Kidney capillary endothelial cell (primary cell): ENCODE measurements around the gene CSNK1G1.
A peak's percentile ranks its signal among the peaks of the same experiment; 100 is the strongest.
"Not testable (repeated sequence)": the region's sequence is repeated elsewhere in the genome, so short reads cannot be mapped to it uniquely, and the experiment has no call there.

Experiments used
- DNase-seq: peaks from one replicate; pipeline ENCODE4 v3.0.0-alpha.2; 2018; ENCODE audit warnings: low spot score

Gene CSNK1G1

DNA sequence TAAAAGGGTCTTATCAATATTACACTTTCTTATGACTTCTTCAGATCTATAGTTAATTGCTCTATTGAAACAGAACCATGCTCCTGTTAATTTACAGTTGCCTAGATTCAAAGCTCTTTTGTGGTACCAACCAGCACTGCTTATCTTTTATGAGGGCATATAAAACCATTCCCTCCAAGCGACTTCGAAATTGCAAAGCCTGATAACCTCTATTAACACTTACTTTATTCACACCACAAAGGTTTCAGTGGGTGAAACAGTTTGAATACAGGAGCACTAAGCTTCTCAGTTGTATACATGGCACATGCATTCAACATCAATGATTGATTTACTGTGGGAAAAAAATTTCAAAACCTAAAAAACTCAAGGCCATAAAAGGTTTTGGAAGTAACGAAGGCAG lies 118.3 kb downstream of the CSNK1G1 start:
- DNase-seq, result no peak

DNA sequence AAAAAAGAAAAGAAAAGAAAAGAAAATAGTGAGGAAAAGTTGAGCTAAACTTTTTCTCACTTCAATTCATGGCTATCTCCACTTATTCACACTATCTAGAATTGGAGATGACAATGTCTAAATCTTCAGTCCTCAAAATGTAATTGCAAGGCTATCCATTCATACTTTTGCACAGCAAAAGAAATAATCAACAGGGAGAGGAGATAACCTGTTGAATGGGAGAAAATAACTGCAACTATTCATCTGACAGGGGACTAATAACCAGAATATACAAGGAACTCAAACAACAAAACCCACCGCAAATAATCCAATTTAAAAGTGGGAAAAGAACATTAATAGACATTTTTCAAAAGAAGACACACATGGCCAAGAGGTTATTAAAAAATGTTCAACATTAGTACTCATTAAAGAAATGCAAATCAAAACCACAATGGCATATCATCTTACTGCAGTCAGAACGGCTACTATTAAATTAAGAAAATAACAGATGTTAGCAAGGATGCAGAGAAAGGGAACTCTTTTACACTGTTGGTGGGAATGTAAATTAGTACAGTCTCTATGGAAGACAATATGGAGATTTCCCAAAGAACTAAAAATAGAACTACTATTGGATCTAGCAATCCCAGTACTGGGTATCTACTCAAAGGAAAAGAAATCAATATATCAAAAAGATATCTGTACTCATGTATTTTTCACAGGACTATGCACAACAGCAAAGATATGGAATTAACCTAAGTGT lies 119.6 kb downstream of the CSNK1G1 start:
- no peak for DNase-seq

DNA sequence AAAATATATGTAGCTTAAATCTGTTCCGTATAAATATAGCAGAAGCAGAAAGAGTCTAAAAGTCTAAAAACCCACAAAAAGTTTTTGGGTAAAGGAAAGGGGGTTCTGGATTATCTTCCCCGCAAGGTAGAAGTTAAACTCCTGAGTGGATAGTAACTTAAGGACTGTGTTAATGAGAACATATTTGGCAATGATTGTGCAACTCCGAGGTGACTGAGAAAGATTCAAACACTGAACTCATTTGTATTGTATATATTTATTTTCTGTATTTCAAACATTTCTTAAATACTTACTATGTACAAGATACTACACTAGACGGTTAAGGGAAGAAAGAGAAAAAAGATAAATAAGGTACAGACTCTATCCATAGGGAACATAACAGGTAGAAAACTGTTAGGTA lies 120.4 kb downstream of the CSNK1G1 start:
- no peak for DNase-seq

DNA sequence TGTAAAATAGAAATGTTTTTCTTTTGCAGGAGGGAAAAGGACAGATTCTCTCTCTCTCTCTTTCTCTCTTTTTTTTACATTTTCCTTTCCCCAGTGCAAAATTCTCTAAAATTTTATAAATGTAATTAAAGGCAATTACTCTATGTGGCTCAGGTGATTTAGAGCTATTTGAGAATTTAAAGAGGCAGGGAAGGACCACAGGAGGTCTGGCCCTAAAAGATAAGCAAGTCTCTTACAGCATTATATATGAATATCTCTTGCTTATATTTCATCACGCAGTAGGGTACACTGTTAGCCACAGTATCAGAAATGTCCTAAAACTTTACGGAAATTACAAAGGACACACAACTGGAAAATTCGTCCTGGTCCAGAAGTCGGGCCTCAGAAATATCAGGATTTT lies 122.7 kb downstream of the CSNK1G1 start:
- DNase-seq, result no peak

DNA sequence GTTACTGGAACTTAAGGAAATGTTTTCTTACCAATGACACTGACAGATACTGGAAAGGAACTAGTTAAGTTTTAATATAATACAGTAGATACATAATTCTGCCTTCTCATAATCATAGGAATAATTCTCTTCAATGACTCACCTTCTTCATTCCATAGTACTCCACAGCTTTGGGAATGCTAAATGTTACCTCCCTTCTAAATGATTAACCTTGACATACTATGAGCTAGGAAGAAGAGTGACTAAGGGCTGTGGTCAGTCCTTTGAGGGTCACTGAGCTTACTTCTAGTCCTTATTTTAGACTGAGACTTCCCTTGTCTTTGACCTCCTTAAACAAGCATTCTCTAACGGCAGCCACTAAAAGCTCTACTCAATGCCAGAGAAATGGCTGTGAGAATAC lies 123.6 kb downstream of the CSNK1G1 start:
- DNase-seq, result peak; percentile 46

DNA sequence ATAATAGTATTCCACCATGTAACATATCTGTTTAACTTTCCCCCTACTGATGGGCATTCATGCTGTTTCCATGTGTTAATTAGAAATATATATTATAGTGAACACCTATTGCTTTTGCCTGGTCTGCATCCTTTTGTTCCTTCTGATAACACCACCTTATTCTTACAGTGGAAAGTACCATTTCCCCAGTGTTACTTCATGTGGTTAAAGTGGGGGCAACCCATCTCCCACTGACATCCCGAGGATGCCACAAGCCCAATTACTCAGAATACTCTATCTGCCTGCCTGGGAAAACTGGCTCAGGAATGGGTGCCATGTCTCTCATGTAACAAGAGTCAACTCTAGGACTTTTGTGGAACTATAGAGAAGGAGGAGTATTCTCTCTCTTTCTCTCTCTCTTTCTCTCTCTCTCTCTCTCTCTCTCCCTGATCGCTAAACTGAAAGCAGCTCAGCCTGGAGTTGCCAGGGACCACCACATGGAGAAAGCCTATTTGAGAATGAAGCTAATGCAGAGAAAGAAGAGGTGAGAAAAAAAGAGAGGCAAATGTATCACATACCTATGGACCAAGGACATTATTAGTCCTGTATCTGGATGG lies 126.7 kb downstream of the CSNK1G1 start:
- DNase-seq, result no peak

DNA sequence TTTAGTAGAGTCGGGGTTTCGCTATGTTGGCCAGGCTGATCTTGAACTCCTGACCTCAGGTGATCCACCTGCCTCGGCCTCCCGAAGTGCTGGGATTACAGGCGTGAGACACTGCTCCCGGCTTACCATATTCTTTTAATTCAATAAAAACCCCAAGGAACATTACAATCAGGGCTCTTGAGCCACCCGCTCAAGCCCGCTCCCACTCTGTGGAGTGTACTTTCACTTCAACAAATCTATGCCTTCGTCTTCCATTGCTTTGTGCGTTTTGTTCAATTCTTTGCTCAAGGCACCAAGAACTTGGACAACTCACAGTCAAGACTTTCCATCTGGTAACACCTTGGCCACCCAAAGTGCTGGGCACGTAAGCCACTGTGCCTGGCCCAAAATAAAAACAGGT lies 130.2 kb downstream of the CSNK1G1 start:
- DNase-seq, result no peak

DNA sequence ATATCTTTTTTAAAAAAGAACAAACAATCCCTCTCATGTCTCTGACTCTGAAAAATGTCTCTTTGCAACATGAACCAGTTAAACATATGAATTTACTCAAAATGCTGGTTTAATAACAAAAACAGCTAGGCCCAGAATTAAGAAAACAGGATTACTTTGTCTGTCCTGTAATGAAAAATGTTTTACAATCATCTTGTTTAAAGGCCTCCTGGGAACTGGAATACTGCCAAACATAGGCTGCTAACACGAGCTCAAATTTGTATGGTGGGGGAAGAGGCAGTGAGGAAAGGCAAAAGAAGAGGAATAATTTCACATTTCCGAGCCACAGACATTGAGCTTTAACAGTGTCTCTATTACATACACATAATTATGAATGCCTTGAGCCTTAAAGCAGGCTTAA lies 131.5 kb downstream of the CSNK1G1 start:
- no peak for DNase-seq

DNA sequence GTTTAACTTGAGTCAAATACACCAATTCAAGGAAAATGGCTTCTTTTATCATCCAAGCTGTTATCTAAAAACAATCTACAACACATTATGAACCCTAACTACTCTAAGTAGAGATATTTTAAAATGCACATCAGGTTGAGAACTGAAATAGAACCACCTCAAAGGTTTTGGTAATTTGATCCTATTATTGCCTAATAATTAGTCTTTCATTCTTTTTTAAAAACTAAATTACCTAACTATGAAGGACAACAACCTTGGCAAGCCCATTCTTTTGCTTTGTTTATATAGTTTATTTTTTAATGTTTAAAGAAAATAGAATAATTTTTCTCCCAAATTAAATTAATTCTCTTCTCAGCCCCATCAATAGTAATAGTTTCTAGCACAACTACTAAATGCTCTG lies 132.1 kb downstream of the CSNK1G1 start:
- DNase-seq, result no peak

DNA sequence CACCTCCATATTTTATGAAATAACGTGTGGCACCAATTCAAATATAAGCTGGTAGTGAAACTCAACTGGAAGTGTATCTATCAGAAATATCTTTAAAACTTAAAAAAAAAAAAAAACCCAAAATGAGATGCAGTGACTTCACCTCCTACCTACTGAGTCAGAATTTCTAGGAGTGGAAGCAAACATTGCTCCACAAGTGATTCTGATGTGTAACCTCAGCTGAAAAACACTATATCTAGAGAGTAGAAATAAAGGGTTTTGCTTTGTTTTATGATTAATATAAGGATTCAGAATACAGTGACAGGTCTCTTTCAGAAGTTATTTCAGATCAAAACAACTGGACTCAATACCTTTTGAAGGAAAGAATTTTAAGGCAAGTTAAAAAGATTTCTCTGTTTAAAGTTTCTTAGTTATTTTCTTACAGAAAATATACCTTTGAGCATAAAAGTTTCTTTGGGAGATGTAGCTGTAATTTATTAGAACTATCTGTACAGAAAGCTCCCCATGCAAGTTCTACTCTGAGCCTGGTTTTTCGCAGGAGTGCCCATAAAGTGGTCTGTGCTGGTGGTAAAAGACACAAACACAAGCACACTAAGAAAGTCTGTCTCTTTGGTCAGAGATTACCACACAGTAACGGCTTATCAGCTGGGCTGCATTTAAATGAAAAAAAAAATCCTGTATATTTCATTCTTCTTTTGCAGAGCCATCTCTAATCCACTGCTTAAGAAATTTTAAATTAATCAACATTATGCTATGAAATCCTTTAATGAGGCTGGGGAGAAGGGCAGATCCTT lies 133.2 kb downstream of the CSNK1G1 start:
- DNase-seq, result no peak

DNA sequence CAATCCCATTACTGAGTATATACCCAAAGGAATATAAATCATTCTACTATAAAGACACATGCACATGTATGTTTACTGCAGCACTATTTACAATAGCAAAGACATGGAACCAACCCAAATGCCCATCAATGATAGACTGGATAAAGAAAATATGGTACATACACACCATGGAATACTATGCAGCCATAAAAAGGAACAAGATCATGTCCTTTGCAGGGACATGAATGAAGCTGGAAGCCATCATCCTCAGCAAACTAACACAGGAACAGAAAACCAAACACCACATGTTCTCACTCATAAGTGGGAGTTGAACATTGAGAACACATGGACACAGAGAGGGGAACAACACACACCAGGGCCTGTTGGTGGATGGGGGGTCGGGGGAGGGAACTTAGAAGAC lies 134.1 kb downstream of the CSNK1G1 start:
- DNase-seq, result not testable (repeated sequence)

DNA sequence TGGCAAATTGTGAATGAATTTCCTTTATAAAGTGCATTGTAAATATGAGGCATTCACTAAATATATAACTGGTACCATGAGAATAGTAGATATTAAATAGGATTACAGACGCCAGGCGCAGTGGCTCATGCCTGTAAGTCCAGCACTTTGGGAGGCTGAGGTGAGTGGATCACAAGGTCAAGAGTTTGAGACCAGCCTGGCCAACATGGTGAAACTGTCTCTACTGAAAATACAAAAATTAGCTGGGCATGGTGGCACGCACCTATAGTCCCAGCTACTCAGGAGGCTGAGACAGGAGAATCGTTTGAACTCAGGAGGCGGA lies 138.6 kb downstream of the CSNK1G1 start:
- DNase-seq, result not testable (repeated sequence)

DNA sequence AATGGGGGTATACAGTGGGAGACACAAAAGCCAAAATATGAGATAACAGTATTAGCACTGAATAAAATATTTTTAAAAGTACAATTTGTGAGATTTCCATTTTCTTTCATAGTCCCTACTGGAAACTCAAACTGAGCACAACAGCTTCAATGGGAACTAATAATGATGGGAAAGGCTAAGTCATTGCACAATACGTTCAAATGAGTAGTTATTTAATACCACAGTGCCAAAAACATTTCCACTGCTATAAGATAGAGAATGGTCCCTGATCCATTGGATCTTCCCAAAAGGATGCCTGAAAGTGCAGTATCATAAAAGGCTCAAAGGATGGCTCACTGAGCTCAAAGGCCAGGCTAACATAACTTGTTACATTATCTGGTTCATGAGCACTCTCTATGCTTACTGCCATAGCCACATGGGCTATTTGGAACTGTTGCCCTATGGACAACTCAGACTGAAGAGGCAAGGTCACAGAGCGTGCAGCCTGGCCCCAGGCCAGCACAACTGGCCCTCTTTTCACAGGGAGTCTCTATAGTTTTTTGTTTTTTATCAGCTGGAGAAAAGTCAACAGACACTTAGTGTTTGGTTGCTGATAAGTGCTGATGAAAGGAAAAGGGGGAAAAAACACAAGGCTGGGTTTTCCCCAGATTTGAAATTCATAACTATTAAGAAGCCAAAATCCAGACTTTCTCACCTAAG lies 139.1 kb downstream of the CSNK1G1 start:
- DNase-seq, result no peak

DNA sequence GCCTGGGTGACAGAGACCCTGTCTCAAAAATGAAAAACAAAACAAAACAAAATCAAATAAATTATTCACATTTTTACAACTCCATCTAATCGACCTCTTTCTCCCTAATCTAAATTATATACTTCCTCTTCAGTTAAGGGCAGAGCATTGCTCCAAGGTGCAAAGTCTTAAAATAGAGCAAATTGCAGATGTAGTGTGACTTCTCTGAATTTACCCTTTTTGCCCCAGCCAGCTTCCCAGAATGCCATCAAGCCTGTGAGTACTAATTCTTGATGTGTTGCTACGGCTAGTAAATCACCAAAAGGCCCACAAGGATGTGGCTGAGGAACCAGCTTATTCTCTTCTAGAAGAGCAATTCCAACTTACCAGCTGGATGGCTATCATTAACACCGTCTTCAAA lies 139.8 kb downstream of the CSNK1G1 start:
- DNase-seq, result no peak

DNA sequence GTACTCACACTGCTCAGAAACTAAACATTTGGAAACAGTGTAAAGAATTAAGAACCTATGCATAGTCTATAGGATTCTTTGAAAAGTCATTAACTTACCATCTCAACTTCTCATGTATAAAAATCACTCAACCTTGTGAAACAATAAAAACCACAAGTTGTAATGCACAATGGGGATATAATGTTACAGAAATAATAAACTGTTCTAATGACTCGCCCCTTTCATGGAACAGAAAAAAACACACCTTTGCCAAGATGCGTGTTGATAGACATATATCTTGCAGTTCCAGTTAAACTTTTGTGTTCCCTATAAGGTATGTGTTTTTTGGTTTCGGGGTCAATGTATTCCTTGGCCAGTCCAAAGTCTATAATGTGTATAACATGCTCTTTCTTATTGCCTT lies 142.3 kb downstream of the CSNK1G1 start:
- DNase-seq, result no peak

DNA sequence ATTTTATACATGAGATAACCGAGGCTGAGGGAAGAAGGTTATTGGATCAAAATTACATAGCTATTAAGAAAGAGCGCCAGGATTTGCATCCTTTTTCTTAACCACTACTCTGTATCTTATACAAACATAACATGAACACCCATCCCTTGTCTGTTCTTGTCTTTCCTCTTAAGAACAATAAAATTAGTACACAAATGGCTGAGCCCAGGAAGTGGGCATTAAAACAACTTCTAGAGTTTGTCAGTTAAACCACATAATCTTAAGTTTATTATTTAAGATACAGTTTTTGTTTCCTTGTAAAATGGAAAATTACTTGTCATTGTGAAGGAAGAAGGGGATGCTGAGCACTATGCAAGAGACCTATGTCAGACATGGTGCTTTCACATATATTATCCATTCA lies 144.3 kb downstream of the CSNK1G1 start:
- DNase-seq, result no peak

DNA sequence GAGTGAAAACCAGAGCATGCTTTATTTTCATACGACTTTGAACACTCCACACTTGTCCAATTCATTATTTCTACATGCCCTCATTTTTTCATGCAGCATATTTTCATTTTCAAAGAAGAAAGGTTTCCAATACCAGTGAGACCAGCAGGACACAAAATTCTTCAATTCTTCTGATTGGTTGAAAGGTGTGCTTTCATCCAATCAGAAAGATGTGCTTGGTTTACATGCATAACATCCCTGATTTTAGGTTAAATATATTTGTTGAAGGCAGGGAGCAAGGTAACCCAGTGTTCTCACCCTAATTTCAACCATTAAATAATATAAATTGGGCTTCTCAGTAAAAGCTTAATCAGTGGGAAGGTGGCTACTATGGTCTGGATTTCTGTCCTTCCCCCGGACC lies 145.6 kb downstream of the CSNK1G1 start:
- no peak for DNase-seq

DNA sequence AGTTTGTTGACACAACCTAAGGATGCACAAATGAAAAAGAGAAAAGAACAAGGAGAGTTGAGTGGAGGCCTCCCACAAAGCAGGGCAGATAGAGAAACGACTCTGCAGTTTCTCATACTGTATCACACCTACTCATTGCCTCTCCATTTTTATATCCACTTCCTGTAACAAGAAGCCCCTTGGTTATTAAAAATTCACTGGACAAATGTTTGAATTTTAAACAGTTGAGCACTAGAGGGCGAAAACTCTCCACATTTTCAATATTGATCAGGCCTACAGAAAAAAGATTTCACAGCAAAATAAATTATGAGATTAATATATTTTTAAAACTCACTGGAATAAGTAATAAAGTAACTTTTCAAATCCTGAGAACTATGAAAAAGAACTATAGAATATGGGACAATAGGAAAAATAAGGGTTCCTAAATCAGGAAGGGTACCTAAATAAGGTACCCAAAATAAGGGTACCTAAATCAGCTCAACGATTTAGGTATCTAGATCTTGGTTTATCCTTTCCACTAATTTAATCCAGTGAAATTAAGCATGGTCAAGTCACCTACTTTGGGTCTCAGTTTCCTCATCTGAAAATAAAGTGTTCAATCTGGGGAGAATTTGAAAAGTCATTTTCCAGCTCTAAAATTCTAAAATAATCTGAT lies 146.2 kb downstream of the CSNK1G1 start:
- DNase-seq, result peak; percentile 44

DNA sequence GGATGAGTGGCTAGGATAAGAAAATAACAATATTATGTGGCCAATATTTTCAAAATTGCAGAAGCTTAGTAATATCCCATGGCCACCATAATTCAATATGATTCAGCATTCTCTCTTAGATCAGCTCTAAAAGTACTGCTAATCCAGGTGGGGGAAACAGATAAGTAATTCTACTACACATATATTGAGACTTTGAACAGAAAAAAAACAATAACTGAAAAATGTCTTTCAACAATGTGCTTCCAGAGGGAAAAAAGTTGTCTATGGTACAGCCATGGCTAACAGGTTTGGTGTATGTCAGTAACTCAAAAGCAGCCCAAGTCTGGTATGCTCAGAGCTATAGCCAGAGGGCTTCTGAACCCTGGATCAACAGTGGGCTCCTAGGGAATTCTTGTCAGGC lies 150.8 kb downstream of the CSNK1G1 start:
- DNase-seq, result no peak

DNA sequence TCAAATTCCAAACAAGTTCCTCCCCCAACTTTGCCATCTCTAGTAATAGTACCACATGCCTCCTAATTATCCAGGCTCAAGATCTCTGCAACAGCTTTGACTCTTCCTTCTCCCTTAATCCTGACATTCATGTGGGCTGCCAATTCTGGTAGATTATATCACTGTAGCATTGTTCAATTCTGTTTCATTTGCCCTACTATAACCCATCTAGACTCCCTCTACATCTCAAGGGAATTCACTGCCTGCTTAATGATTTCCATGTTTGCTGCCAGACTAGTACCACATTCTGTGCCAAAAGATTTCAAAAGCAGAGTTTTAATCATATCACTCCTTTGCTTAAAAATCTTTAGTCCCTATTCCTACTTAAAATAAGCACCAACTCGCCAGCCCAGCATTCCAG lies 158.5 kb downstream of the CSNK1G1 start:
- DNase-seq, result no peak

DNA sequence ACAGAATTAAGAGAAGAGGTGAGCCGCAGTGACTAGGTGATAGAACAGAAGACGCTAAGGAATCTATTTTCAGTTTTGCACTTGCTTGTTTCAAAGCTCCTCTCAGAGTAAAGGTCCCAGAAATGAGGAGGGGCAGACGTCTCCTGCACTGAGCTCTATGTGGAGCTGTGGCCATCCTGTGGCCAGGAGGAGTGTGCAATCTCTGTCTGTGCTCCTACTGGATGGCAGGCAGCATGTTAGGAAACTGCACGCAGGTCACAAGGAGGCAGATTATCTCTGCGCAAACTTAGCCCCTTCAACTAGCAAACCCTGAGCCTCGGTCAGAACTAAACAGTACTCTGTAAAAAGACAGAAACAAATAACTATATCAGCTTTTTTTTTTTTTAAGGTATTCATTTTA lies 162.0 kb downstream of the CSNK1G1 start:
- no peak for DNase-seq
